Stimulated activated naive B cell treated with anti-CD40 and anti-IgM and Interleukin-4, amounts not matched to agents 10 μg/mL and 1 μg/mL and 100 μg/mL, for 72 hours (primary cell): Measurements from ENCODE around the gene CD83.
"Not testable (repeated sequence)": the region's sequence is repeated elsewhere in the genome, so short reads cannot be mapped to it uniquely, and the experiment has no call there.

Source experiments
- ATAC-seq, 2 donors: fragments of 150-1000 bp; cut with Tn5 transposase; replicated peaks; 2 replicates each; pipeline ENCODE4 v1.10.0; 2021; ENCODE audit warnings: moderate library complexity in 1 of 2
- DNase-seq: peaks from one replicate; pipeline ENCODE4 v3.0.0; 2021
- H3K27ac Mint-ChIP-seq: one replicate; pipeline ENCODE4 v1.8.0; 2022; ENCODE audit warnings: mild to moderate bottlenecking, mixed read lengths
- H3K27me3 Mint-ChIP-seq, 2 donors: one replicate each; pipeline ENCODE4 v1.8.0; 2022; ENCODE audit warnings: mixed read lengths in 2 of 2
- H3K36me3 Mint-ChIP-seq, 2 donors: one replicate each; pipeline ENCODE4 v1.8.0; 2022; ENCODE audit warnings: mixed read lengths in 2 of 2, mild to moderate bottlenecking in 1 of 2
- H3K4me1 Mint-ChIP-seq, 2 donors: one replicate each; pipeline ENCODE4 v1.8.0; 2022; ENCODE audit warnings: mixed read lengths in 2 of 2, mild to moderate bottlenecking in 1 of 2
- H3K4me3 Mint-ChIP-seq, 2 donors: one replicate each; pipeline ENCODE4 v1.8.0; 2022; ENCODE audit warnings: mild to moderate bottlenecking in 2 of 2, mixed read lengths in 2 of 2, moderate library complexity in 1 of 2
- H3K9me3 Mint-ChIP-seq, 2 donors: one replicate each; pipeline ENCODE4 v1.8.0; 2022; ENCODE audit warnings: mixed read lengths in 2 of 2, mild to moderate bottlenecking in 1 of 2

The CD83 gene

GRCh38 chr6:14138701-14139215 is 21.2 kb downstream of the CD83 start:
- H3K9me3 Mint-ChIP-seq, result peaks cover 0 to 3% of the 10 kb centered on the region in 2 donors
- peak overlapping the region; percentile 94 for H3K27ac Mint-ChIP-seq
- no peak for ATAC-seq
- peaks cover 40 to 41% of the 10 kb centered on the region in 2 donors for H3K4me1 Mint-ChIP-seq
- H3K27me3 Mint-ChIP-seq, result no peaks in the 10 kb centered on the region
- no peak for DNase-seq
- H3K4me3 Mint-ChIP-seq, result peak overlapping the region in 1 of 2 donors; percentile 67
- H3K36me3 Mint-ChIP-seq, result peaks cover 49 to 64% of the 10 kb centered on the region in 2 donors

GRCh38 chr6:14141351-14142062 is 23.9 kb downstream of the CD83 start:
- DNase-seq, result no peak
- Mint-ChIP-seq H3K9me3 (peaks cover 0 to 3% of the 10 kb centered on the region in 2 donors), H3K27me3 (no peaks in the 10 kb centered on the region), H3K27ac (peak overlapping the region; percentile 65), H3K4me1 (peaks cover 45 to 54% of the 10 kb centered on the region in 2 donors), H3K4me3 (no peak overlapping the region), H3K36me3 (peaks cover 35 to 58% of the 10 kb centered on the region in 2 donors)
- ATAC-seq, result no peak

- H3K27ac Mint-ChIP-seq, result no peak overlapping the region
- H3K27me3 Mint-ChIP-seq, result no peaks in the 10 kb centered on the region
- peaks cover 36 to 56% of the 10 kb centered on the region in 2 donors for H3K36me3 Mint-ChIP-seq
Measured at GRCh38 chr6:14142063-14142450, 24.5 kb downstream of the CD83 start.

GRCh38 chr6:14142511-14143223 is 25.1 kb downstream of the CD83 start:
- no peak for DNase-seq
- Mint-ChIP-seq H3K27ac (peak overlapping the region; percentile 37), H3K4me3 (no peak overlapping the region), H3K27me3 (no peaks in the 10 kb centered on the region), H3K9me3 (peaks cover 0 to 3% of the 10 kb centered on the region in 2 donors), H3K4me1 (peaks cover 45 to 54% of the 10 kb centered on the region in 2 donors), H3K36me3 (peaks cover 37 to 56% of the 10 kb centered on the region in 2 donors)
- no peak for ATAC-seq

More at GRCh38 chr6:14142063-14142450, 24.5 kb downstream of the CD83 start:
- no peak overlapping the region for H3K4me3 Mint-ChIP-seq
- H3K4me1 Mint-ChIP-seq, result peaks cover 45 to 55% of the 10 kb centered on the region in 2 donors
- ATAC-seq (no peak), DNase-seq (no peak)
- H3K9me3 Mint-ChIP-seq, result peaks cover 0 to 3% of the 10 kb centered on the region in 2 donors

GRCh38 chr6:14143305-14143704 is 25.7 kb downstream of the CD83 start:
- DNase-seq, result no peak
- no peak overlapping the region for H3K4me3 Mint-ChIP-seq
- H3K27me3 Mint-ChIP-seq, result no peaks in the 10 kb centered on the region
- peaks cover 0 to 1% of the 10 kb centered on the region in 2 donors for H3K9me3 Mint-ChIP-seq
- H3K4me1 Mint-ChIP-seq, result peaks cover 46 to 53% of the 10 kb centered on the region in 2 donors
- peaks cover 32 to 52% of the 10 kb centered on the region in 2 donors for H3K36me3 Mint-ChIP-seq
- ATAC-seq, result no peak
- H3K27ac Mint-ChIP-seq, result no peak overlapping the region

GRCh38 chr6:14144678-14145113 is 27.1 kb downstream of the CD83 start:
- peak overlapping the region; percentile 5 to 49 for H3K4me3 Mint-ChIP-seq
- peak; percentile 79 to 82 for ATAC-seq
- H3K36me3 Mint-ChIP-seq, result peaks cover 38 to 60% of the 10 kb centered on the region in 2 donors
- peak overlapping the region; percentile 77 for H3K27ac Mint-ChIP-seq
- peaks cover 53 to 58% of the 10 kb centered on the region in 2 donors for H3K4me1 Mint-ChIP-seq
- H3K27me3 Mint-ChIP-seq, result no peaks in the 10 kb centered on the region
- DNase-seq, result peak; percentile 74
- no peaks in the 10 kb centered on the region for H3K9me3 Mint-ChIP-seq

GRCh38 chr6:14146506-14147096 is 29.0 kb downstream of the CD83 start:
- Mint-ChIP-seq H3K27ac (no peak overlapping the region), H3K9me3 (no peaks in the 10 kb centered on the region), H3K27me3 (no peaks in the 10 kb centered on the region), H3K36me3 (peaks cover 52 to 73% of the 10 kb centered on the region in 2 donors), H3K4me3 (no peak overlapping the region), H3K4me1 (peaks cover 66 to 77% of the 10 kb centered on the region in 2 donors)
- DNase-seq (no peak), ATAC-seq (no peak)

- Mint-ChIP-seq H3K4me1 (peaks cover 63 to 85% of the 10 kb centered on the region in 2 donors), H3K27ac (no peak overlapping the region), H3K4me3 (no peak overlapping the region), H3K9me3 (no peaks in the 10 kb centered on the region), H3K36me3 (peaks cover 50 to 80% of the 10 kb centered on the region in 2 donors), H3K27me3 (no peaks in the 10 kb centered on the region)
- ATAC-seq (no peak), DNase-seq (no peak)
Measured at GRCh38 chr6:14147891-14148290, 30.3 kb downstream of the CD83 start.

GRCh38 chr6:14148471-14148870 is 30.9 kb downstream of the CD83 start:
- peak overlapping the region; percentile 90 for H3K27ac Mint-ChIP-seq
- H3K4me1 Mint-ChIP-seq, result peaks cover 60 to 79% of the 10 kb centered on the region in 2 donors
- H3K36me3 Mint-ChIP-seq, result peaks cover 46 to 80% of the 10 kb centered on the region in 2 donors
- H3K27me3 Mint-ChIP-seq, result no peaks in the 10 kb centered on the region
- DNase-seq (no peak), ATAC-seq (no peak)
- no peaks in the 10 kb centered on the region for H3K9me3 Mint-ChIP-seq
- peak overlapping the region; percentile 11 to 66 for H3K4me3 Mint-ChIP-seq

GRCh38 chr6:14149053-14149738 is 31.6 kb downstream of the CD83 start:
- Mint-ChIP-seq H3K9me3 (no peaks in the 10 kb centered on the region), H3K27me3 (no peaks in the 10 kb centered on the region), H3K27ac (peak overlapping the region; percentile 90), H3K4me3 (peak overlapping the region; percentile 11 to 66), H3K4me1 (peaks cover 63 to 72% of the 10 kb centered on the region in 2 donors), H3K36me3 (peaks cover 53 to 82% of the 10 kb centered on the region in 2 donors)
- no peak for DNase-seq
- ATAC-seq, result peak; percentile 57 to 61

GRCh38 chr6:14149739-14150130 is 32.2 kb downstream of the CD83 start:
- H3K27me3 Mint-ChIP-seq, result no peaks in the 10 kb centered on the region
- no peak overlapping the region for H3K4me3 Mint-ChIP-seq
- no peak overlapping the region for H3K27ac Mint-ChIP-seq
- no peak for ATAC-seq
- no peak for DNase-seq
- peaks cover 51 to 83% of the 10 kb centered on the region in 2 donors for H3K36me3 Mint-ChIP-seq
- H3K9me3 Mint-ChIP-seq, result no peaks in the 10 kb centered on the region
- peaks cover 61 to 67% of the 10 kb centered on the region in 2 donors for H3K4me1 Mint-ChIP-seq

- H3K9me3 Mint-ChIP-seq, H3K27me3 Mint-ChIP-seq, ATAC-seq, H3K27ac Mint-ChIP-seq, H3K4me3 Mint-ChIP-seq, DNase-seq: not testable (repeated sequence)
- H3K4me1 Mint-ChIP-seq, result peaks cover 49 to 51% of the 10 kb centered on the region in 2 donors
- peaks cover 54 to 84% of the 10 kb centered on the region in 2 donors for H3K36me3 Mint-ChIP-seq
Measured at GRCh38 chr6:14151300-14151699, 33.7 kb downstream of the CD83 start.

GRCh38 chr6:14151773-14152172 is 34.2 kb downstream of the CD83 start:
- Mint-ChIP-seq H3K36me3 (peaks cover 53 to 85% of the 10 kb centered on the region in 2 donors), H3K27ac (no peak overlapping the region), H3K27me3 (no peaks in the 10 kb centered on the region), H3K9me3 (no peaks in the 10 kb centered on the region), H3K4me3 (peak overlapping the region in 1 of 2 donors; percentile 37), H3K4me1 (peaks cover 47 to 48% of the 10 kb centered on the region in 2 donors)
- no peak for ATAC-seq
- no peak for DNase-seq
